T-helper 2 cell (primary cell): ENCODE data around the gene TCP11L2.
"Not testable (repeated sequence)": the region's sequence is repeated elsewhere in the genome, so short reads cannot be mapped to it uniquely, and the experiment has no call there.

Experiments
- DNase-seq, 5 experiments: peaks; one replicate each; pipeline versions ENCODE4 v3.0.0 to v3.0.0-alpha.2; 2012 to 2022

Gene TCP11L2

GRCh38 chr12:106284358-106285105, 18.0 kb upstream of the TCP11L2 start:
- DNase-seq, result no peak

- DNase-seq, result no peak
These were observed 16.6 kb upstream of the TCP11L2 start for GRCh38 chr12:106285982-106286381.

GRCh38 chr12:106286576-106287162, 15.9 kb upstream of the TCP11L2 start:
- DNase-seq, result not testable (repeated sequence)

- no peak for DNase-seq
These were observed 15.2 kb upstream of the TCP11L2 start for GRCh38 chr12:106287364-106287763.

GRCh38 chr12:106288101-106288493, 14.4 kb upstream of the TCP11L2 start:
- no peak for DNase-seq

GRCh38 chr12:106288494-106289195, 13.9 kb upstream of the TCP11L2 start:
- DNase-seq, result no peak

GRCh38 chr12:106289196-106289681, 13.3 kb upstream of the TCP11L2 start:
- no peak for DNase-seq

GRCh38 chr12:106290666-106291065, 11.9 kb upstream of the TCP11L2 start:
- no peak for DNase-seq

GRCh38 chr12:106291342-106291741, 11.2 kb upstream of the TCP11L2 start:
- no peak for DNase-seq

GRCh38 chr12:106292339-106292738, 10.2 kb upstream of the TCP11L2 start:
- DNase-seq, result no peak

GRCh38 chr12:106296179-106296877, 6.2 kb upstream of the TCP11L2 start:
- DNase-seq, result no peak

- DNase-seq, result no peak
These were observed 5.5 kb upstream of the TCP11L2 start for GRCh38 chr12:106297075-106297474.

- DNase-seq, result no peak
These were observed 4.9 kb upstream of the TCP11L2 start for GRCh38 chr12:106297681-106298080.

- no peak for DNase-seq
These were observed 3.2 kb upstream of the TCP11L2 start for GRCh38 chr12:106299202-106299774.

GRCh38 chr12:106300761-106301160, 1.8 kb upstream of the TCP11L2 start:
- DNase-seq, result no peak

- no peak for DNase-seq
These were observed 1.3 kb upstream of the TCP11L2 start for GRCh38 chr12:106301241-106301610.

- DNase-seq, result peak; percentile 28 to 92 (median 70)
These were observed 767 bp upstream of the TCP11L2 start for GRCh38 chr12:106301611-106302321.

- peak; percentile 59 to 93 (median 89) for DNase-seq
These were observed 778 bp downstream of the TCP11L2 start for GRCh38 chr12:106303202-106303820.

GRCh38 chr12:106304001-106304421, 1.5 kb downstream of the TCP11L2 start:
- no peak for DNase-seq

- DNase-seq, result no peak
These were observed 2.3 kb downstream of the TCP11L2 start for GRCh38 chr12:106304797-106305196.

GRCh38 chr12:106305376-106305775, 2.8 kb downstream of the TCP11L2 start:
- DNase-seq, result no peak

GRCh38 chr12:106307181-106307580, 4.6 kb downstream of the TCP11L2 start:
- DNase-seq, result no peak
